T-helper 1 cell treated with Interleukin-12 subunit alpha and Interleukin-12 subunit beta and Interleukin-4 antibody, amounts not matched to agents 30 μg/mL and 1 μg/mL, for 36 hours (primary cell): ENCODE data around the gene LYRM4.

Experiments
- H3K27ac Mint-ChIP-seq: one replicate; pipeline ENCODE4 v1.8.0; 2021; ENCODE audit warnings: mild to moderate bottlenecking, mixed read lengths
- H3K27me3 Mint-ChIP-seq: one replicate; pipeline ENCODE4 v1.8.0; 2021; ENCODE audit warnings: low read depth, mixed read lengths
- H3K36me3 Mint-ChIP-seq: one replicate; pipeline ENCODE4 v1.8.0; 2021; ENCODE audit warnings: low read depth, mixed read lengths
- H3K4me1 Mint-ChIP-seq: one replicate; pipeline ENCODE4 v1.8.0; 2021; ENCODE audit warnings: low read depth, mixed read lengths
- H3K4me3 Mint-ChIP-seq: one replicate; pipeline ENCODE4 v1.8.0; 2021; ENCODE audit warnings: mild to moderate bottlenecking, moderate library complexity, mixed read lengths
- H3K9me3 Mint-ChIP-seq: one replicate; pipeline ENCODE4 v1.8.0; 2021; ENCODE audit warnings: mixed read lengths

LYRM4 gene

GRCh38 chr6:5087389-5087788 lies 173.4 kb downstream of the LYRM4 start:
- Mint-ChIP-seq H3K4me1 (peaks cover 2% of the 10 kb centered on the region), H3K4me3 (peak overlapping the region; percentile 34), H3K36me3 (no peaks in the 10 kb centered on the region), H3K27me3 (peaks cover 57% of the 10 kb centered on the region), H3K9me3 (no peaks in the 10 kb centered on the region), H3K27ac (no peak overlapping the region)

- no peaks in the 10 kb centered on the region for H3K36me3 Mint-ChIP-seq
These were observed 174.4 kb downstream of the LYRM4 start for GRCh38 chr6:5086294-5086890.

GRCh38 chr6:5085648-5086293 lies 175.0 kb downstream of the LYRM4 start:
- no peak overlapping the region for H3K4me3 Mint-ChIP-seq
- H3K27me3 Mint-ChIP-seq = peaks cover 58% of the 10 kb centered on the region
- H3K36me3 Mint-ChIP-seq = no peaks in the 10 kb centered on the region

More at GRCh38 chr6:5086294-5086890, 174.4 kb downstream of the LYRM4 start:
- Mint-ChIP-seq H3K27ac (no peak overlapping the region), H3K9me3 (no peaks in the 10 kb centered on the region), H3K4me3 (no peak overlapping the region), H3K27me3 (peaks cover 60% of the 10 kb centered on the region), H3K4me1 (peaks cover 2% of the 10 kb centered on the region)

GRCh38 chr6:5084781-5085647 lies 175.7 kb downstream of the LYRM4 start, which contains the start of gene PPP1R3G:
TSS of gene PPP1R3G (plus strand) at chr6:5085341. CDS start at chr6:5085486, 145 bp downstream.
- Mint-ChIP-seq H3K4me3 (peak within 1 kb of the TSS; percentile 80), H3K27ac (no peak within 1 kb of the TSS), H3K27me3 (peaks cover 60% of the 10 kb centered on the region), H3K36me3 (no peaks in the 10 kb centered on the region), H3K4me1 (peaks cover 2% of the 10 kb centered on the region), H3K9me3 (no peaks in the 10 kb centered on the region)

More at GRCh38 chr6:5085648-5086293, 175.0 kb downstream of the LYRM4 start:
- H3K9me3 Mint-ChIP-seq = no peaks in the 10 kb centered on the region
- H3K4me1 Mint-ChIP-seq = peaks cover 2% of the 10 kb centered on the region
- no peak overlapping the region for H3K27ac Mint-ChIP-seq

GRCh38 chr6:5084360-5084780 lies 176.4 kb downstream of the LYRM4 start:
- Mint-ChIP-seq H3K36me3 (no peaks in the 10 kb centered on the region), H3K4me1 (peaks cover 2% of the 10 kb centered on the region), H3K4me3 (peak overlapping the region; percentile 80), H3K27ac (no peak overlapping the region), H3K27me3 (peaks cover 62% of the 10 kb centered on the region), H3K9me3 (no peaks in the 10 kb centered on the region)

GRCh38 chr6:5083813-5084359 lies 176.9 kb downstream of the LYRM4 start:
- Mint-ChIP-seq H3K4me3 (peak overlapping the region; percentile 37), H3K36me3 (no peaks in the 10 kb centered on the region), H3K9me3 (no peaks in the 10 kb centered on the region), H3K27ac (no peak overlapping the region), H3K4me1 (peaks cover 2% of the 10 kb centered on the region), H3K27me3 (peaks cover 66% of the 10 kb centered on the region)

- Mint-ChIP-seq H3K27me3 (peaks cover 66% of the 10 kb centered on the region), H3K4me1 (peaks cover 2% of the 10 kb centered on the region), H3K36me3 (no peaks in the 10 kb centered on the region), H3K4me3 (no peak overlapping the region), H3K9me3 (no peaks in the 10 kb centered on the region), H3K27ac (no peak overlapping the region)
These were observed 177.5 kb downstream of the LYRM4 start for GRCh38 chr6:5083307-5083583.

GRCh38 chr6:5082487-5083306 lies 178.1 kb downstream of the LYRM4 start:
- Mint-ChIP-seq H3K27ac (no peak overlapping the region), H3K4me3 (no peak overlapping the region), H3K36me3 (no peaks in the 10 kb centered on the region), H3K4me1 (peaks cover 2% of the 10 kb centered on the region), H3K27me3 (peaks cover 68% of the 10 kb centered on the region), H3K9me3 (no peaks in the 10 kb centered on the region)

GRCh38 chr6:5081955-5082354 lies 178.8 kb downstream of the LYRM4 start:
- Mint-ChIP-seq H3K9me3 (no peaks in the 10 kb centered on the region), H3K36me3 (no peaks in the 10 kb centered on the region), H3K27ac (no peak overlapping the region), H3K27me3 (peaks cover 60% of the 10 kb centered on the region), H3K4me3 (no peak overlapping the region), H3K4me1 (peaks cover 2% of the 10 kb centered on the region)

GRCh38 chr6:5081182-5081581 lies 179.6 kb downstream of the LYRM4 start:
- no peaks in the 10 kb centered on the region for H3K36me3 Mint-ChIP-seq
- H3K27ac Mint-ChIP-seq = no peak overlapping the region
- H3K9me3 Mint-ChIP-seq = no peaks in the 10 kb centered on the region
- H3K4me3 Mint-ChIP-seq = no peak overlapping the region
- peaks cover 2% of the 10 kb centered on the region for H3K4me1 Mint-ChIP-seq
- H3K27me3 Mint-ChIP-seq = peaks cover 52% of the 10 kb centered on the region

GRCh38 chr6:5080574-5080973 lies 180.2 kb downstream of the LYRM4 start:
- H3K4me3 Mint-ChIP-seq = no peak overlapping the region
- H3K27ac Mint-ChIP-seq = no peak overlapping the region
- H3K4me1 Mint-ChIP-seq = peaks cover 2% of the 10 kb centered on the region
- H3K27me3 Mint-ChIP-seq = peaks cover 51% of the 10 kb centered on the region
- no peaks in the 10 kb centered on the region for H3K36me3 Mint-ChIP-seq
- no peaks in the 10 kb centered on the region for H3K9me3 Mint-ChIP-seq

GRCh38 chr6:5079692-5080091 lies 181.1 kb downstream of the LYRM4 start:
- Mint-ChIP-seq H3K27me3 (peaks cover 56% of the 10 kb centered on the region), H3K36me3 (no peaks in the 10 kb centered on the region), H3K27ac (no peak overlapping the region), H3K9me3 (no peaks in the 10 kb centered on the region), H3K4me3 (no peak overlapping the region), H3K4me1 (peaks cover under 1% of the 10 kb centered on the region)

- Mint-ChIP-seq H3K27me3 (peaks cover 50% of the 10 kb centered on the region), H3K4me3 (no peak overlapping the region), H3K9me3 (no peaks in the 10 kb centered on the region), H3K36me3 (no peaks in the 10 kb centered on the region), H3K27ac (no peak overlapping the region), H3K4me1 (no peaks in the 10 kb centered on the region)
These were observed 182.6 kb downstream of the LYRM4 start for GRCh38 chr6:5078121-5078669.

GRCh38 chr6:5076931-5077330 lies 183.8 kb downstream of the LYRM4 start:
- Mint-ChIP-seq H3K36me3 (no peaks in the 10 kb centered on the region), H3K27ac (no peak overlapping the region), H3K27me3 (peaks cover 39% of the 10 kb centered on the region), H3K9me3 (no peaks in the 10 kb centered on the region), H3K4me3 (no peak overlapping the region), H3K4me1 (peaks cover 5% of the 10 kb centered on the region)
